ENCODE results near the gene ADGRL1.
"Not testable (repeated sequence)": the region's sequence is repeated elsewhere in the genome, so short reads cannot be mapped to it uniquely, and the experiment has no call there.

Gene ADGRL1

DNA sequence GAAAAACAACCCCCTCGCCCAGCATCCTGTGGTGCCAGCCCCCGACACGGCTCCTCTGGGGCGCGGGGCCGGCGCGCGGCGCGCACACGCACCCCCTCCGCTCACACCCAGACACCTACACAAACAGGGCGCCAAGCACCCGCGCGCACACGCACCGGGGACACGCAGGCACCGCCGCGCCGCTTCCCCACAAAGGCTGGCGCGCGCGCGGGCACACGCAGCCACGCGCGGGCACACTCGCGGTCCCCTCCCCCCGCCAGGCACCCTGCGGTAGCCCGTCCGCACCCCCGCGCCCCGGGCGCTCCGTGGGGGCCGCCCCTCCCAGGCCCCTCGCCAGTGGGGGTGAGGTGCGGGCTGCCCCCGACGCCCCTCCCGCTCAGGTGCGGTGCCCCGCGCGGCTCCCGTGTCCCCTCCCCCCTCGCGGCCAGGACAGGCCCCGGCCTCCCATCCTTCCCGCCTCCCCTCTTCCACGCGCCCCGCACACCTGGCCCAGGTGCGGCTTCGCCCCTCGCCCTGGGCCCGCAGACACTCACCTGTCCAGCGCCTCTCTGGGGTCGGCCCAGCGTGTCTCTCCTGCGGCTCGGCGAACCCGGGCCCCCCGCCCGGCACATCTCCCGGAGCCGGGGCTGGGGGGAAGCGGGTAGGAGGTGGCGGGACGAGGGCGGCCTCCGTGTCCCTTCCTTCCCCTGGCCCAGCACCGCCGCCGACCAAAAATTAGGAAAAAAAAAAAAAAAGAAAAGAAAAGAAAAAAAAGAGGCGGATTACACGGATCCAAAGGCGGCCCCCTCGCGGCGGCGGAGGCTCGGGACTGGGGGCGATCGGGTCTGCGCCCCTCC, at the start of gene ADGRL1:
Gene ADGRL1 (minus strand): TSS at position 718 of the 836 bp plus-strand sequence. CDS start 22,567 bp downstream, outside the sequence.
- DNase-seq (ENCODE audit: low read depth); in situ Hi-C loops (cut with HindIII; ENCODE audit: low sequenced_read_pairs): not testable (repeated sequence)
- peak within 1 kb of the TSS; percentile 45 for H3K4me3 ChIP-seq (ENCODE audit: low read depth, low read length)

DNA sequence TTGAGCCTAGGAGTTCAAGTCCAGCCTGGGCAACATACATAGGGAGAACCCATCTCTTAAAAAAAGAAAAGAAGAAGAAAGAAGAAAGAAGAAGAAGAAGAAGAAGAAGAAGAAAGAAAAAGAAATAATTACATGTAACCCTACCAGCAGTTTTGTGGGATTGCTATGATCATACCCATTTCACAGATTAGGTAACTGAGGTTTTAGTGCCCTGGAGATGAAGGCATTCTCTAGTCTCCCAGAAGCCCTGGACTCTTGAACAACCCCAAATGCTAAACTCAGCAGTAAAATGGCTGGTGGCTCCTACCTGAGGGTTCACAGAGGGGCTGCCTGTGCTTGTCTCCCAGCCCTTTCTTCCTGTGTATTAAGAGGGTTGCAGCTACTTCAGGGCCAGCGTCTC, 49.3 kb upstream of the ADGRL1 start:
- DNase-seq (ENCODE audit: low read depth); in situ Hi-C loops (cut with HindIII; ENCODE audit: low sequenced_read_pairs); H3K4me3 ChIP-seq (ENCODE audit: low read depth, low read length): not testable (repeated sequence)

GRCh38 chr19:14253822-14254599, 48.0 kb upstream of the ADGRL1 start:
- DNase-seq (ENCODE audit: low read depth); in situ Hi-C loops (cut with HindIII; ENCODE audit: low sequenced_read_pairs); H3K4me3 ChIP-seq (ENCODE audit: low read depth, low read length): not testable (repeated sequence)

GRCh38 chr19:14252136-14252535, 46.2 kb upstream of the ADGRL1 start:
- in situ Hi-C loops (cut with HindIII; ENCODE audit: low sequenced_read_pairs); DNase-seq (ENCODE audit: low read depth); H3K4me3 ChIP-seq (ENCODE audit: low read depth, low read length): not testable (repeated sequence)

- TF ChIP-seq CTCF (IDR thresholded peaks at IDR 0.05; ENCODE audit: low read depth, low read length, missing control alignments), result no peak
- in situ Hi-C loops (cut with HindIII; ENCODE audit: low sequenced_read_pairs), result no loop called here
- H3K4me3 ChIP-seq (ENCODE audit: low read depth, low read length), result no peak overlapping the region
- no peak for DNase-seq (ENCODE audit: low read depth)
Observed at GRCh38 chr19:14250870-14251269, 44.9 kb upstream of the ADGRL1 start.

DNA sequence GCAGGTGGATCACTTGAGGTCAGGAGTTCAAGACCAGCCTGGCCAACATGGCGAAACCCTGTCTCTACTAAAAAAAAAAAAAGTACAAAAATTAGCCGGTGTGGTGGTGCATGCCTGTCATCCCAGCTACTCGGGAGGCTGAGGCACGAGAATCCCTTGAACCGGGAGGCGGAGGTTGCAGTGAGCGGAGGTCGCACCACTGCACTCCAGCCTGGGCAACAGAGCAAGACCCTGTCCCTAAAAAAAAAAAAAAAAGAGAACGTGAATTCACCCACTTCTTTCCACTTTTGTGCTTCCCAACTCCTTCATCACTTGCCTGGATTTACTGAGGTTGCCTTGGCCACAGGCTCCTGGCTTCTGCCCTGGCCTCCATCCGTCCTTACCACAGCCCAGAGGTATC, 44.3 kb upstream of the ADGRL1 start:
- H3K4me3 ChIP-seq (ENCODE audit: low read depth, low read length); in situ Hi-C loops (cut with HindIII; ENCODE audit: low sequenced_read_pairs); DNase-seq (ENCODE audit: low read depth): not testable (repeated sequence)

GRCh38 chr19:14249891-14250290, 43.9 kb upstream of the ADGRL1 start:
- in situ Hi-C loops (cut with HindIII; ENCODE audit: low sequenced_read_pairs); H3K4me3 ChIP-seq (ENCODE audit: low read depth, low read length); DNase-seq (ENCODE audit: low read depth): not testable (repeated sequence)

DNA sequence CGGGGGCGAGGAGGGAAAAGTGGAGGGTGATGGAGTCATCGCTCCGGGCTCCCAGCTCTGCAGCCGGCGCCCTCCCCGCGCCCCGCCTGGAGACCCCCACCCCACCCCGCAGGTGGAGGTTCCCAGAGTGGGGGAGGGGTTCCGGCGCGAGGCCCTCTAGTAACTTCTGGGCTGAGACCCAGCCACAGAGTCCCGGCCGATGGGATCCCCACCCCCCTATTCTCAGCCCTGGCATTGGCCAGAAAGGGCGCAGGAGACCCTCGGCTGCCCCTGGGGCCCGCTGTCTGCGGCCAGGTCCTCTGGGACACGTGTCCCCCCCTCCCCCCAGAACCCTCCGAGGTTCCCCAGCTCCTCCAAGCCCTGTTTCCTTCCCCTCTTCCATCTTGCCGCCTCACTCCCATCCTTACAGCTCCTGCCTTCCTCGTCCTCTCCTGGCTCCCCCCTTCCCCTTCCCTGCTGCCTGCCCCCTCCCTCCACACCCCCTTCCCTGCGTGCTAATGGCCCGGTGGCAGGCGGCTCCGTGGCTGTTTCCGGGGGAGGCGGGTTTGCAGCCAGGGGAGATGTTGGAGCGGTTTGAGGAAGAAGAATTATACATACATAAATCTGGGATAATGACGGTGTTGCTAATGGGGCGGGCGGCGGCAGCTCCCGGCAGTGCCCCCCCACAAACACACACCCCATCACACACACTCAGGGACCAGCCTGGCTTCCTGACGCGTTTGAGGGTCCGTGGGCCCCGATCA, 43.2 kb upstream of the ADGRL1 start:
- DNase-seq (ENCODE audit: low read depth); in situ Hi-C loops (cut with HindIII; ENCODE audit: low sequenced_read_pairs): not testable (repeated sequence)
- H3K4me3 ChIP-seq (ENCODE audit: low read depth, low read length), result peak overlapping the region; percentile 38

DNA sequence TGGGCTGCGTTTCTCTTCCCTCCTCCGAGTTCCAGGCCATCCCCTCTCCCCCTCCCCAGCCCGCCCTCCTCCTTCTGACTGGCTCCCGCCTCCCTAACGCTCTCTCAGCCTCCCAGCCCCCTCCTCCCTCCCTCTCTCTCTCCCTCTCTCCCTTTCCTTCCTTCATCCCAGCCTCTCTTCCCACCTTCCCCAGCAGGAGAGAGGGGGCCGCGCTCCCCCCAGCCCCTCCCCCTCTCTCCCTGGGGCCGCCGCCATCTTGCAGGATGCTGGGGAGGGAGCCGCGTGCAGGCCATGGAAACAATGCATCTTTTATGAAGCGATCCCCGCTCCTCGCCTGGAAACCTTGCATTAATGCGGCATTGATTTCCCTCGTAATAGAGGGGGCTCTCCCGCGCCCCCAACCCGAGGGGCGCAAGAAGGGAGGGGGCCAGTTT, 42.6 kb upstream of the ADGRL1 start:
- peak overlapping the region; percentile 38 for H3K4me3 ChIP-seq (ENCODE audit: low read depth, low read length)
- in situ Hi-C loops (cut with HindIII; ENCODE audit: low sequenced_read_pairs), result no loop called here
- peak; percentile 8 for DNase-seq (ENCODE audit: low read depth)
- no peak for TF ChIP-seq CTCF (IDR thresholded peaks at IDR 0.05; ENCODE audit: low read depth, low read length, missing control alignments)

DNA sequence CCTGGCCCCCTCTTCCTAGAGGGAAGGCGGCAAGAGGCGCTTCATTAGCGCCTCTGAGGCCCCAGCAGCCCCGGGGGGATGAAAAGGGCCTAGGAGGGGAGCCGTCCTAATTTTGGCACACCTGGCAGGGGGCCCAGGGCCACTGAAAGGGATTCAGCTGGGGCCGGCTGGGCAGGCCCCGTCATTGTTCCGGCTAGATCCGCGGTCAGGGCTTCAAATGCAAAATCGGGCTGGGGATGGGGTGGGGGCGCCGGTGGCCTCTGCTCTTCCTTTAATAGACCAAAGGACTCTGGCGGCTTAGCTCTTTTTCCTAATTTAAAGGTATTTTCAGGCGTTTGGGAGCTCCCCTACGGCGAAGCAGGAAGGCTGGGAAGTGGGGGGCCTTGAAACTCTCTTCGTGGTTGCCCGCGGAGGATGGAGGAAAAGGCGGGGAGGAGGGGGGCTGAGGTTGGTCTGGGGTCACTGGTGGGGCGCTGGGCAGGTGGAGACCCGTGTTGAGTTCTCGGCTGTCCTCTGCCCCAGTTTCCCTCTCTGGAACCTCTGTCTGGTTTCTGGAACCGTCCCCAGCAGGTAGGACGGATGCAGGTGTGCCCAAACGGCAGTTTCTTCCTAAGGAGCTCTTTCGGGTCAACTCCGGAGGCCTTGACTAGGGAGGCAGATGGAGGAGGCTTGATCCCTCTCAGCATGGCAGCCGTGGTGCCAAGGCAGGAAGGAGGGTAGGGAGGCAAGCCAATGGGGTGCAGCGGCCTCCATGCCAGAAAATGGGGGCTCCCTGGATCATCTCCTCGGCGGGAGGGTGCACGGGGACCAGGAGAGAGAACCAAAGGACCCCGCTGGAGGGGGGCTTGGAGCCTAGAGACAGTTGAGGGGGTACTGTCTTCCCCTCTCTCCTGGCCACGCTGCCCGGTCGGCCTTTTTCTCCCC, 41.8 kb upstream of the ADGRL1 start:
- in situ Hi-C loops (cut with HindIII; ENCODE audit: low sequenced_read_pairs); H3K4me3 ChIP-seq (ENCODE audit: low read depth, low read length); DNase-seq (ENCODE audit: low read depth): not testable (repeated sequence)

- H3K4me3 ChIP-seq (ENCODE audit: low read depth, low read length); DNase-seq (ENCODE audit: low read depth); in situ Hi-C loops (cut with HindIII; ENCODE audit: low sequenced_read_pairs): not testable (repeated sequence)
Observed at GRCh38 chr19:14247205-14247547, 41.2 kb upstream of the ADGRL1 start.

- H3K4me3 ChIP-seq (ENCODE audit: low read depth, low read length); in situ Hi-C loops (cut with HindIII; ENCODE audit: low sequenced_read_pairs); DNase-seq (ENCODE audit: low read depth): not testable (repeated sequence)
Observed at GRCh38 chr19:14244393-14244792, 38.4 kb upstream of the ADGRL1 start.

- in situ Hi-C loops (cut with HindIII; ENCODE audit: low sequenced_read_pairs), result not testable (repeated sequence)
Observed at GRCh38 chr19:14243718-14244117, 37.7 kb upstream of the ADGRL1 start.

More at GRCh38 chr19:14243718-14244117, 37.7 kb upstream of the ADGRL1 start:
- H3K4me3 ChIP-seq (ENCODE audit: low read depth, low read length); DNase-seq (ENCODE audit: low read depth): not testable (repeated sequence)
